BE2C (cell line): ENCODE data around the gene GRM5.
"Not testable (repeated sequence)": the region's sequence is repeated elsewhere in the genome, so short reads cannot be mapped to it uniquely, and the experiment has no call there.

Source experiments
- DNase-seq: peaks from one replicate; pipeline ENCODE4 v3.0.0-alpha.2; 2020
- H3K27me3 ChIP-seq: fragments of 250-450 bp; sonication (Bioruptor Pico); 2 replicates; pipeline ENCODE4 v1.5.1; 2020; ENCODE audit warnings: mild to moderate bottlenecking
- H3K36me3 ChIP-seq: fragments of 250-450 bp; sonication (Bioruptor Pico); 2 replicates; pipeline ENCODE4 v1.5.1; 2020; ENCODE audit warnings: mild to moderate bottlenecking
- H3K4me1 ChIP-seq: fragments of 250-450 bp; sonication (Bioruptor Pico); 2 replicates; pipeline ENCODE4 v1.5.1; 2020
- H3K4me3 ChIP-seq: 2 replicates; pipeline ENCODE4 v1.5.1; 2011; ENCODE audit warnings: low read depth, low read length
- H3K9me3 ChIP-seq: fragments of 250-450 bp; sonication (Bioruptor Pico); 2 replicates; pipeline ENCODE4 v1.5.1; 2020
- CTCF ChIP-seq: IDR thresholded peaks from 2 replicates; pipeline ENCODE4 v1.5.1; 2012; ENCODE audit warnings: mild to moderate bottlenecking, low read depth, low read length

GRM5 gene

DNA sequence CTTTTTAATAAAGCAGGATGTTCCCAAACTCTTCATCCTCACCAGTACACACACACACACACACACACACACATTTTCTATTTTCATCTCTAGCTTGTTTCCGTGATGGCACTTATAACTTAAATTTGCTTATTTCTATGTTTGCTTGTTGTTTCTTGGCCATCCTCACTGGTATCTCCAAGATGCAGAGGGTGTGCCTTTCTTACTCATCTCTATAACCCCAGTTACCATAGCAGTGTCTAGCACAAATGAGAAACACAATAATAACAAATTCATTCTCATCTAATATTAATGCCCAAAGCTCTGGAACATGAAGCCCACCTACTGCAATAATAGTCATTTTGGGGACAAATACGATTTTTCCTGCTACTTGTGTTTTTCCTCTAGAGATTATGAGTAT, 156.3 kb downstream of the GRM5 start:
- no peak for DNase-seq
- H3K4me1 ChIP-seq: no peaks in the 10 kb centered on the region
- H3K36me3 ChIP-seq: no peaks in the 10 kb centered on the region
- H3K4me3 ChIP-seq: no peak overlapping the region
- no peaks in the 10 kb centered on the region for H3K9me3 ChIP-seq
- TF ChIP-seq CTCF: no peak
- H3K27me3 ChIP-seq: no peaks in the 10 kb centered on the region

GRCh38 chr11:88901436-88901835, 164.3 kb downstream of the GRM5 start:
- H3K36me3 ChIP-seq, H3K27me3 ChIP-seq, H3K4me3 ChIP-seq: not testable (repeated sequence)

GRCh38 chr11:88888855-88889254, 176.9 kb downstream of the GRM5 start:
- not testable (repeated sequence) for DNase-seq, H3K27me3 ChIP-seq, H3K4me1 ChIP-seq, H3K9me3 ChIP-seq, H3K4me3 ChIP-seq, H3K36me3 ChIP-seq

More at GRCh38 chr11:88901436-88901835, 164.3 kb downstream of the GRM5 start:
- H3K4me1 ChIP-seq, DNase-seq, H3K9me3 ChIP-seq: not testable (repeated sequence)

DNA sequence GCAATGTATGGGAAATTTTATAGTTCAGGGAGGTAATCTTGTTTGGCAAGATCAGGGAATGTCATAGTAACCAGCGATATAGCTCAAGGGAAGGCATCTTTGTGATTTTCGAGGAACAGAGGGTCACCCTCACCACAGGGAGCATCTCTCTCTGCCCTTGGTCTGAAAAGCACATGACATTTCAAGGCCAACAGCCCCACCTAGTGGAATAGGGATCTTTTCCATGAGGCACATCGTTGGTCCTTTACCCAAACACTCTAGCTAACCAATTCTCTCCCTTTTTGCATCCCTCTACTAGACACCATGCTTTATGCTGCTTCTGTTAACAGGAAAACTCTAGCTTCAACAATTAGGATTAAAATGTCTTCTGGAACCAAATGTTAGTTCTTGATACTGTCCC, 179.0 kb downstream of the GRM5 start:
- peak; percentile 44 for DNase-seq
- Histone ChIP-seq H3K4me1 (no peaks in the 10 kb centered on the region), H3K27me3 (no peaks in the 10 kb centered on the region), H3K9me3 (no peaks in the 10 kb centered on the region), H3K36me3 (no peaks in the 10 kb centered on the region), H3K4me3 (no peak overlapping the region)
- TF ChIP-seq CTCF: peak; percentile 50

DNA sequence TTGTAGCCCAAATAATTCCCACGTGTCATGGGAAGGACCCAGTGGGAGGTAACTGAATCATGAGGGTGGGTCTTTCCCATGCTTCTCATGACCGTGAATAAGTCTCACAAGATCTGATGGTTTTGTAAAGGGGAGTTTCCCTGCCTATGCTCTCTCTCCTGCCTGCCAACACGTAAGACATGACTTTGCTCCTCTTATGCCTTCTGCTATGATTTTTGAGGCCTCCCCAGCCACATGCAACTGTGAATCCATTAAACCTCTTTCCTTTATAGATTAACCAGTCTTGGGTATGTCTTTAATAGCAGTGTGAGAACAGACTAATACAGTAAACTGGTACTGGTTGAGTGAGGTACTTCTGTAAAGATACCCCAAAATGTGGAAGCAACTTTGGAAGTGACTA, 183.0 kb downstream of the GRM5 start:
- not testable (repeated sequence) for H3K36me3 ChIP-seq, H3K4me1 ChIP-seq, H3K9me3 ChIP-seq, DNase-seq, H3K4me3 ChIP-seq, H3K27me3 ChIP-seq

DNA sequence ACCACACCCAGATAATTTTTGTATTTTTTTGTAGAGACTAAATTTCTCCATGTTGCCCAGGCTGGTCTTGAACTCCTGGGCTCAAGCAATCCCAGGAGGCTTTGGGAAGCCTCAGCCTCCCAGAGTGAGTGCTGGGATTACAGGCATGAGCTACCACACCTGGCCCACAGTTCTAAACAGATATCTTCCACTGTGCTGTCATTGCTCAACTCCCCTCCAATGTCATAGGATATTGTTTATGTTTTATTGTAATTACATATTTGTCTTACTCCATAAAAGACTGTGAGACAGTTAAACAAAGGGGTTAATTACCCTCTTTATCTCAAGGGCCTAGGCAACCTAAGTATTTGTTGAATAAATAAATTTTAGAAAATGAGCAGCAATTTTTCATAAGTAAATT, 204.2 kb downstream of the GRM5 start:
- Histone ChIP-seq H3K27me3 (no peaks in the 10 kb centered on the region), H3K4me3 (no peak overlapping the region), H3K9me3 (no peaks in the 10 kb centered on the region), H3K4me1 (no peaks in the 10 kb centered on the region), H3K36me3 (no peaks in the 10 kb centered on the region)
- no peak for TF ChIP-seq CTCF
- DNase-seq: no peak

- not testable (repeated sequence) for H3K36me3 ChIP-seq, H3K9me3 ChIP-seq, DNase-seq, H3K4me3 ChIP-seq, H3K27me3 ChIP-seq, H3K4me1 ChIP-seq
These were observed 205.4 kb downstream of the GRM5 start for GRCh38 chr11:88860431-88860830.

GRCh38 chr11:88853963-88854362, 211.8 kb downstream of the GRM5 start:
- DNase-seq, H3K36me3 ChIP-seq, H3K4me1 ChIP-seq, H3K4me3 ChIP-seq, H3K9me3 ChIP-seq, H3K27me3 ChIP-seq: not testable (repeated sequence)

DNA sequence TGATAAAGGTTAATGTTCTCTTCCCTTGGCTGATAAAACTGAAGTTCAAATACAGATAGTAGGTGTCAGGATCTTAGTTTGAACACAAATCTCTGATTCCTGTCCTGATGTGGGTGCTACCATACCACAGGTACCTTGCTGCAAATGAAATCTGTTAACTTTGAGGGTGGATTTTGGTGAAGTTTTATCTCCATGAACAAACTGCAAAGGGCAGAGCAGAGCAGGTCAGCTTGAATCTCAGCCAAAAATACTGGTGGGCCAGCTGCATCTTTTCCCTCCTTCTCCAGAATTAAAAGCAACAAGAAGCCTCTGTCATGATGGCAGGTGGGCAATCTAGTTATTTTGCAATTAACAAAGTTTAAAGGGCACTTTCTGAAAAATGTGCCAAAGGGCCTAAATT, 214.2 kb downstream of the GRM5 start:
- not testable (repeated sequence) for H3K36me3 ChIP-seq, DNase-seq, H3K9me3 ChIP-seq, H3K27me3 ChIP-seq, H3K4me3 ChIP-seq, H3K4me1 ChIP-seq

DNA sequence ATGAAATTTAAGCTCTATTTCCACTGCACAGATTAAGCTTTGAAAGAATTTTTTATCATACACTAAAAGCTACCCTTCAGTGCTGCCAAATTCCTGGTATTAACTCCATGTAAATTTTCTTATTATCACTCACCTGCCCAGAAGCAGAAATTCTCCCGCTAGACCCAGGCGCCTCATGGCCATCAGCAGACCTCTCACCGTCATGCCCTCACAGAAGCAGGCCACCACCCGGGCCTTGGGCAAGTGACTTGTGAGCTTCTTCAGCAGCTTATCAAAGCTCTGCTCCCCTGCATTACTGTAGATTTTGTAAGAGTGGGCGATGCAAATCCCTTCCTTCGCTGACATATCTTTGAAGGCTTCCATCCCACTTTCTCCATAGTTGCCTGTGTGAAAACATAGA, 216.0 kb downstream of the GRM5 start:
- not testable (repeated sequence) for H3K9me3 ChIP-seq, H3K36me3 ChIP-seq, H3K4me1 ChIP-seq, DNase-seq, H3K27me3 ChIP-seq, H3K4me3 ChIP-seq
